Body of pancreas (tissue), 4 donors: ENCODE results near the gene BZW2.

Experiments used
- CTCF ChIP-seq, 7 experiments: fragments of 450-650 bp in 4 of 7; fragments of 200-600 bp in 3 of 7; sonication (generic) in 3 of 7; IDR thresholded peaks; one replicate each; pipeline ENCODE4 v1.5.1; 2016 to 2019; ENCODE audit warnings: antibody characterized with exemption in 7 of 7
- POLR2A ChIP-seq, 3 donors: fragments of 450-650 bp; IDR thresholded peaks; one replicate each; pipeline ENCODE4 v1.6.1; 2016; ENCODE audit warnings: antibody characterized with exemption in 3 of 3, mild to moderate bottlenecking in 2 of 3

- TF ChIP-seq CTCF (IDR thresholded peaks at IDR 0.05) = no peak
- TF ChIP-seq POLR2A (IDR thresholded peaks at IDR 0.05) = no peak
Measured at GRCh38 chr7:16638282-16639280, 7.4 kb upstream of the BZW2 start.
